Gastroesophageal sphincter (tissue), 3 donors: ENCODE measurements around the gene LEMD1.

Source experiments
- EP300 ChIP-seq: sonication (generic); formaldehyde crosslinking; IDR thresholded peaks from one replicate; pipeline ENCODE4 v1.6.1; 2017; ENCODE audit warnings: antibody characterized with exemption, mild to moderate bottlenecking
- TF ChIP-seq, protein P1 (sequence below), 4 experiments: fragments of 200-600 bp in 2 of 4; fragments of 450-650 bp in 2 of 4; sonication (generic) in 1 of 4; IDR thresholded peaks; one replicate each; pipeline ENCODE4 v1.5.1; 2017 to 2019; ENCODE audit warnings: antibody characterized with exemption in 4 of 4, mild to moderate bottlenecking in 2 of 4, moderate library complexity in 2 of 4

DNA sequence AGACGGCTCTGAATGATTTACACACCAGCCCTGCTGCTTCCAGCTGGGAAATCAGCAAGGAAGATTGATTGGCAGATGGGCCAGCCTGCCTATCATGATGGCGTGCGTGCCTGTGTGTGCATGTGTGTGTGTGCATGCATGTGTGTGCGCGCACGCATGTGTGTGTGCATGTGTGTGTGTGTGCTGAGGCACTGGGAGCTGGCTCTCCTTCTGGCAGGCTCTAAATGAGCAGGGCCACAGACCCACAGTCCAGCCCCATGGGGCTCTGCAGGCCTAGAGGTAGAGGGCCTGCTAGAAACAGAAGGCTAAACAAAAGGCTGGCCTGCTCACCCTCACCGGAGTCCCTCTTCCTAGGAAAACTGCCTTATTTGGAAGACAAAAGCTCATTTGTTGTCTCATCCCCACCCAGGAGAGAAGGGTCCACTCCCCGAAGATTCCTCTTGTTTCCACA lies 71.1 kb downstream of the LEMD1 start:
- TF ChIP-seq, protein P1, sequence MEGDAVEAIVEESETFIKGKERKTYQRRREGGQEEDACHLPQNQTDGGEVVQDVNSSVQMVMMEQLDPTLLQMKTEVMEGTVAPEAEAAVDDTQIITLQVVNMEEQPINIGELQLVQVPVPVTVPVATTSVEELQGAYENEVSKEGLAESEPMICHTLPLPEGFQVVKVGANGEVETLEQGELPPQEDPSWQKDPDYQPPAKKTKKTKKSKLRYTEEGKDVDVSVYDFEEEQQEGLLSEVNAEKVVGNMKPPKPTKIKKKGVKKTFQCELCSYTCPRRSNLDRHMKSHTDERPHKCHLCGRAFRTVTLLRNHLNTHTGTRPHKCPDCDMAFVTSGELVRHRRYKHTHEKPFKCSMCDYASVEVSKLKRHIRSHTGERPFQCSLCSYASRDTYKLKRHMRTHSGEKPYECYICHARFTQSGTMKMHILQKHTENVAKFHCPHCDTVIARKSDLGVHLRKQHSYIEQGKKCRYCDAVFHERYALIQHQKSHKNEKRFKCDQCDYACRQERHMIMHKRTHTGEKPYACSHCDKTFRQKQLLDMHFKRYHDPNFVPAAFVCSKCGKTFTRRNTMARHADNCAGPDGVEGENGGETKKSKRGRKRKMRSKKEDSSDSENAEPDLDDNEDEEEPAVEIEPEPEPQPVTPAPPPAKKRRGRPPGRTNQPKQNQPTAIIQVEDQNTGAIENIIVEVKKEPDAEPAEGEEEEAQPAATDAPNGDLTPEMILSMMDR (IDR thresholded peaks at IDR 0.05): no peak
- no peak for TF ChIP-seq EP300
